HG02678 (cell line): ENCODE measurements around the gene DPP6.

Source experiments
- ATAC-seq: cut with Tn5 transposase; IDR thresholded peaks from one replicate; pipeline ENCODE4 v1.9.1; 2021; ENCODE audit warnings: mild to moderate bottlenecking, moderate library complexity; ENCODE audit not compliant: unreplicated experiment

DPP6 gene

GRCh38 chr7:154898973-154899855 is 847.0 kb downstream of the DPP6 start:
- no peak for ATAC-seq

GRCh38 chr7:154899862-154900261 is 847.7 kb downstream of the DPP6 start:
- peak; percentile 58 for ATAC-seq

- ATAC-seq: no peak
These were observed 850.4 kb downstream of the DPP6 start for GRCh38 chr7:154902600-154903082.

- ATAC-seq: no peak
These were observed 851.0 kb downstream of the DPP6 start for GRCh38 chr7:154903083-154903731.

- ATAC-seq: no peak
These were observed 852.9 kb downstream of the DPP6 start for GRCh38 chr7:154905146-154905545.

- no peak for ATAC-seq
These were observed 853.4 kb downstream of the DPP6 start for GRCh38 chr7:154905615-154906014.

DNA sequence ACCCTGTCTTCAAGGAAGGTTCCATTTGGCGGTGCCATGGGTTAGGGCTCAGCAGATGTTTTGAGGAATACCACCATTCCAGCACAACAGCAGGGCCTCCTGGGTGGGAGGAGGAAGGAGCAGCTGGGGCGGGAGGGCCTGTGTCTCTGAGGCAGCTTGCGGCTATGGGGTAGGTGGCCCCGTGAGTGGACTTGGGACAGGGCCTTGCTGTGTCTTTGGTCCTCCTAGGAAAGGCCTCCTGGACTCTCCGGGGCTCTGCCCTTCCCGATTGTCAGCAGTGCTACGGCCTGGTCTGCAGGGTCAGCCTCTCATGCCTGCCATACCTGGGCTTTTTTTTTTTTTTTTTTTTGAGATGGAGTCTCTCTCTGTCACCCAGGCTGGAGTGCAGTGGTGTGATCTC is 854.0 kb downstream of the DPP6 start:
- no peak for ATAC-seq

GRCh38 chr7:154906736-154907355 is 854.6 kb downstream of the DPP6 start:
- no peak for ATAC-seq

GRCh38 chr7:154907651-154908620 is 855.7 kb downstream of the DPP6 start:
- ATAC-seq: no peak

DNA sequence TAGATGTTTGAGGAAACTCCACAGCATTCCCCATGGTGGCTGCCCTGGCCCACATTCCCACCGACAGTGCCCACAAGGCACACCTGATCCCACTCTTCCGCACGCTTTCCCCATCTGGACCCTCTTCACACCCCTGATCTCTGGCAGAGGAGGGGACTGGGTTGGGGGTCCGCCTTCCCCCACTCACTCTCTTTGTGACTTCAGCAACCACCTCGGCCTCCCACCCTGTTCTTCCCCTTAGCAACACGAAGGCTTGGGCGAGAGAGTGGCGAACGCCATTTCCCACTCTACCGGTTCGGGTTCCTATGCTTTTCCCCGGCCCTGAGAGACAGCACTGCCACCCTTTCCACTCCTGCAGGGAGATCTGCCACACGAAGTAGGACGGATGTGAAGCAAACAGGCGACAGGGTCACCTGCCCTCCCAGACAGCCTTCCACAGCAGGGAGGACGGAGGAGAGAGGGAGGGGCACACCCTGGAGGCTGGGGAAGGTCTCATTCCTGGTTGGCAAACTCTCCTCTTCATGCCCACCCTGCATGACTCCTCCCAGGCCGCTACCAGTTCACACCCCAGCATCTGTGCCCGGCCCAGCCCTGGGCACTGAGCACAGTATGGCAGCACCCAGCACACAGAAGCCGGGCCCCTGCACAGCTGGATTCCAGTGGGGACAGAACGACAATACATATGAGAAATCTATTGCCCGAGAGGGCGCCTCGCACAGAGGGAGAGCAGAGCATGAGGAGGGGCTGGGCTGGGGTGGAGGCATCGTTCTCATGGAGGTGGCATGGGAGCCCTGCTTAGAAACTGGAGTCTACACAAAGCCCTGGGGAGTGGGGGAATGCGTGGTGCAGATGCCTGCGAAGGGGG is 857.3 kb downstream of the DPP6 start:
- no peak for ATAC-seq

- no peak for ATAC-seq
These were observed 857.9 kb downstream of the DPP6 start for GRCh38 chr7:154910125-154910524.

DNA sequence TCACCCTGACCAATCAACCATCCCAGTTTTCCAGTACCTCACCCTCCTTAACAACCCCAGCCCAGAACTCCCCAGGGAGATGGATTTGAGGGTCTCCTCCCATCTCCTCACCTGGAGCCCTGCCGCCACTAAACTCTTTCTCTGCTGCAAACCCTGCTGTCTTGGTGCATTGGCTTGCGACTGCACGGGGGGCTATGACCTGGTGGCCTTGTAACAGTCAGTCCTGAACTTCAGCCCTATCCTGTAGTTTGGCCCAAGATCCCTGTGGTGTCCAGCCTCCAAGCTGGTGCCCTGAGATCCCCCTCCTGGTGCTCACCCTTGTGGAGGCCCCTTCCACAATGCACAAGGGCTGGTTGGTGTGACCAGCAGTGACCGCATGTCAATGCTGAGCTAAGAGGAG is 858.8 kb downstream of the DPP6 start:
- ATAC-seq: no peak

DNA sequence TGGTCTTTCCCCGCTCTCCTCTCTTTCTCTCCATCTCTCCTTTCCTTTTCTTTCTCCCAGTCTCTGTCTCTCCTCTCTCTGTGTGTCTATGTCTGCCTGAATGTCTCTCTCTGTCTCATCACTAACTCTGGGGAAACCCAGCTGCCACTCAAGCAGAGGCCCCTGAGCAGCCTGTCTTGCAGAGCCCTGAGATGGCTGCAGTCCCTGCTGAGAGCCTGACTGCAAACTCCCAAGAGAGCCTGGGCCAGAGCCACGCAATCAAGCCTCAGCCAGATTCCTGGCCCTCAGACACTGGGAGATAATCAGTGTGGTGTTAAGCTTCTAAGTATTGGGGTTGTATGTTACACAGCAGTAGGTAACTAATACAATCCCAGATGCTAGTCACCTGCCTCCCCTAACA is 859.2 kb downstream of the DPP6 start:
- no peak for ATAC-seq

GRCh38 chr7:154911862-154912455 is 859.8 kb downstream of the DPP6 start:
- ATAC-seq: no peak

DNA sequence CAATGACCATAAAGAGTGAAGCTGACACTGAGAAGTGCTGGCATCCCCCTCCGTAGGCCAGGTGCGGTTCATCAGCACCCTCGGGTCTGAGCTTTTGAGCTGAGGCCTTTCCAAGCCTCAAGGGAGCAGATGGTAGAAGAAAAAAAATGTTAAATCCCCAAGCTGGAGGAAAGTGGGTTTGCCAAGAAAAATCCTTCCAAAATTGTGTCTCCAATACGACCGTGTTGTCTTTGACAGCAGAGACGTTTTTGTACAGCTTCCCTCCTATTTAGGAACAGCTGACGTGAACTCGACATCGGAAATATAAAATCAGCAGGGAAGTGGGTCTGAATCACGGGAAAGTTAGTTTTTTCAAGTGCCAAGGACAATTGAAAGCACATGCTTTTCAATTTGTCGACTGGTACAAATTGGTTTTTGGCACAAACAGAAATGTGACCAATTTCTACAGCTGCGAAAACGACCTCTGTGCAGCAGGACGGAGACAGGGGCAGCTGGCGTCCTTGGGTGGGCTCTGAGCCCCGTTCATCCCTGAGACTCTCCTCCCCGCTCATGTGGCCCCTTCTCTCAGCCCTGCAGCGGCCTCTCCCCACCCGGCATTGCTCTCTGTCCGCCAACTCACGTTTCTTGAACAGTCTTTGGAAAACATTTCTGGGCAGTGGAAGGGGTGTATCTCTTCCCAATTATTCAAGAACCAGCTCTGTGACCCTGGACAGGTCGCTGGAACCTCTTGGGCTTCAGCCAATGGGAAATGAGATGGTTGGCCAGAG is 860.9 kb downstream of the DPP6 start:
- no peak for ATAC-seq

GRCh38 chr7:154913638-154914307 is 861.6 kb downstream of the DPP6 start:
- peak; percentile 98 for ATAC-seq

DNA sequence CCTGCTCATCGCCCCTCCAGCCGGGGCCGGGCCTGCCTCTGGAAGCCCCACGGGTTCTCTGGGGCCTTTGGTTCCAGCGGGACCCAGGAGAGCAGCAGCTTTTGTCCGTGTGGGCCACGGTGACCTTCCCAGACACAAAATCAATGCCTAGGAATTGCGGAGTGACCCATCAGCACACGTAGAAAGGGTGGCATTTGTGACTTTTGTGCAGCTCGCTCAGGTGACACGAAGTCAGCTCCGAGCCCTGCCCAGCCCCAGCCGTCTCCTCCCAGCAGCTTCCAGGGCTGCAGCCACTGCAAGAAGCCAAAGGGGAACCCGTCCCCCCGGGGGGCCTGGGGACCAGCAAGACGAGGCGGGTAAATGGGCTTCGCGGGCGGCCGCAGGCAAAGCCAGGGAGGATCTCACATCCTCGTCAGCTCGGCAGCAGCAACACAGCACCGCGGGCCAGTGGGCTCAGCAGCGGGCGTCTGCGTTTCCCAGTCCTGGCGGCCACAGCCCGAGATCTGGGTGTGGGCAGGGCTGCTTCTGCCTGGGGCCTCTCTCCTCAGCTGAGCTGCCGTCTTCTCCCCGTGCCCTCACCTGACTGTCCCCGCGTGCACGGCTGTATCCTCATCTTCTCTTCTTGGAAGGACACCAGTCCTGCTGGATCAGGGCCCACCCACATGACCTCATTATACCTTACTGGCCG is 862.3 kb downstream of the DPP6 start:
- ATAC-seq: no peak
